ENCODE results near the gene DHDH. TPM values are rescaled to one million over a fixed set of nuclear protein-coding genes. Genes with fewer than 3 reads are reported as not detected.

The DHDH gene
- total and polyA plus RNA-seq, 2 of the 13 experiments (the other 11 are each of a cell fraction or from before 2014, with no cell fraction given): 0.13 to 0.91 TPM

DNA sequence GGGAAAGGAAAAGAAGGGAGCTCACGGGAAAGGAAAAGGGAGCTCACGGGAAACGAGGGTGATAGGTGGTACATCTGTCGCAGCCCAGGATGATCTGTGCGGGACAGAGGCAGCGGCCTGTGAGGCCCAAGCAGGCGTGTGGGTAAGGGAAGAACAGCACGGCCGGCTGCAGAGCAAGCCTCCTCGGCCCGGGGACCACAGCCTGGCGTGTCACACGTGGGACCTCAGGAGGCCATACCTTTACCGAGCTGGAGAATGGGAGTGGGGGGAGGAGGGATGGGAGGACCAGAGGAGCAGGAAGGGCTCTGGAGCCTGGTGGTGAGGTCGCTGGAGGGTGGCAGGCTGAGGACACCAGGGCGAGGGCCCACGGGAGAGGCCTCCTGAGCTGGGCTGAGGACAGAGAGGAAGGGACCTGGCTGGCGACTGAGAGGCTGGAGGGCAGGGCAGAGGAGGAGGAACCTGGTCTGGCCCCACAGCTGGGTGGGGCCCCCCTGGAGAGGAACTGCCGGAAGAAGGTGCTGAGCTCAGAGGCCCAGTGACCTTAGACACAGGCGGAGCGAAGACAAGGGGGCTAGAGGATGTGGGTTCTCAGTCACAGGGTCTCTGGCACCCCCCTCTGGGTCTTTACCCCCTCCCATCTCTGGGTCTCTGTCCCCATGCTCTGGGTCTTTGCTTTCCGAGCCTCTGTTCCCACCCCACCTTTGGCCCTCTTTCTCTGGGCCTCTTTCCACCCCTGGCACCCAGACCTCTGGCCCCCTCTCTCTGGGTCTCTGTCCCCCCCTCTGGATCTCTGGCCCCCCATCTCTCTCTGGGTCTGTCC lies 28.7 kb downstream of the DHDH start (continued):
- TF ChIP-seq, protein P1, sequence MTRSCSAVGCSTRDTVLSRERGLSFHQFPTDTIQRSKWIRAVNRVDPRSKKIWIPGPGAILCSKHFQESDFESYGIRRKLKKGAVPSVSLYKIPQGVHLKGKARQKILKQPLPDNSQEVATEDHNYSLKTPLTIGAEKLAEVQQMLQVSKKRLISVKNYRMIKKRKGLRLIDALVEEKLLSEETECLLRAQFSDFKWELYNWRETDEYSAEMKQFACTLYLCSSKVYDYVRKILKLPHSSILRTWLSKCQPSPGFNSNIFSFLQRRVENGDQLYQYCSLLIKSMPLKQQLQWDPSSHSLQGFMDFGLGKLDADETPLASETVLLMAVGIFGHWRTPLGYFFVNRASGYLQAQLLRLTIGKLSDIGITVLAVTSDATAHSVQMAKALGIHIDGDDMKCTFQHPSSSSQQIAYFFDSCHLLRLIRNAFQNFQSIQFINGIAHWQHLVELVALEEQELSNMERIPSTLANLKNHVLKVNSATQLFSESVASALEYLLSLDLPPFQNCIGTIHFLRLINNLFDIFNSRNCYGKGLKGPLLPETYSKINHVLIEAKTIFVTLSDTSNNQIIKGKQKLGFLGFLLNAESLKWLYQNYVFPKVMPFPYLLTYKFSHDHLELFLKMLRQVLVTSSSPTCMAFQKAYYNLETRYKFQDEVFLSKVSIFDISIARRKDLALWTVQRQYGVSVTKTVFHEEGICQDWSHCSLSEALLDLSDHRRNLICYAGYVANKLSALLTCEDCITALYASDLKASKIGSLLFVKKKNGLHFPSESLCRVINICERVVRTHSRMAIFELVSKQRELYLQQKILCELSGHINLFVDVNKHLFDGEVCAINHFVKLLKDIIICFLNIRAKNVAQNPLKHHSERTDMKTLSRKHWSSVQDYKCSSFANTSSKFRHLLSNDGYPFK (CRISPR knock-in tag; IDR thresholded peaks at IDR 0.05; ENCODE audit: borderline replicate concordance): no peak; the same call in 1 of the 2 replicates
- TF ChIP-seq ZNF703 (CRISPR knock-in tag; IDR thresholded peaks at IDR 0.05; ENCODE audit: borderline replicate concordance): 0 out of 2 replicates have a peak, but pooled peaks have one; percentile 44
- TF ChIP-seq, protein P2, sequence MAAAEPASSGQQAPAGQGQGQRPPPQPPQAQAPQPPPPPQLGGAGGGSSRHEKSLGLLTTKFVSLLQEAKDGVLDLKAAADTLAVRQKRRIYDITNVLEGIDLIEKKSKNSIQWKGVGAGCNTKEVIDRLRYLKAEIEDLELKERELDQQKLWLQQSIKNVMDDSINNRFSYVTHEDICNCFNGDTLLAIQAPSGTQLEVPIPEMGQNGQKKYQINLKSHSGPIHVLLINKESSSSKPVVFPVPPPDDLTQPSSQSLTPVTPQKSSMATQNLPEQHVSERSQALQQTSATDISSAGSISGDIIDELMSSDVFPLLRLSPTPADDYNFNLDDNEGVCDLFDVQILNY (CRISPR knock-in tag; conservative IDR thresholded peaks at IDR 0.05): no peak; the same call in 1 of the 2 replicates
- TF ChIP-seq, protein P3, sequence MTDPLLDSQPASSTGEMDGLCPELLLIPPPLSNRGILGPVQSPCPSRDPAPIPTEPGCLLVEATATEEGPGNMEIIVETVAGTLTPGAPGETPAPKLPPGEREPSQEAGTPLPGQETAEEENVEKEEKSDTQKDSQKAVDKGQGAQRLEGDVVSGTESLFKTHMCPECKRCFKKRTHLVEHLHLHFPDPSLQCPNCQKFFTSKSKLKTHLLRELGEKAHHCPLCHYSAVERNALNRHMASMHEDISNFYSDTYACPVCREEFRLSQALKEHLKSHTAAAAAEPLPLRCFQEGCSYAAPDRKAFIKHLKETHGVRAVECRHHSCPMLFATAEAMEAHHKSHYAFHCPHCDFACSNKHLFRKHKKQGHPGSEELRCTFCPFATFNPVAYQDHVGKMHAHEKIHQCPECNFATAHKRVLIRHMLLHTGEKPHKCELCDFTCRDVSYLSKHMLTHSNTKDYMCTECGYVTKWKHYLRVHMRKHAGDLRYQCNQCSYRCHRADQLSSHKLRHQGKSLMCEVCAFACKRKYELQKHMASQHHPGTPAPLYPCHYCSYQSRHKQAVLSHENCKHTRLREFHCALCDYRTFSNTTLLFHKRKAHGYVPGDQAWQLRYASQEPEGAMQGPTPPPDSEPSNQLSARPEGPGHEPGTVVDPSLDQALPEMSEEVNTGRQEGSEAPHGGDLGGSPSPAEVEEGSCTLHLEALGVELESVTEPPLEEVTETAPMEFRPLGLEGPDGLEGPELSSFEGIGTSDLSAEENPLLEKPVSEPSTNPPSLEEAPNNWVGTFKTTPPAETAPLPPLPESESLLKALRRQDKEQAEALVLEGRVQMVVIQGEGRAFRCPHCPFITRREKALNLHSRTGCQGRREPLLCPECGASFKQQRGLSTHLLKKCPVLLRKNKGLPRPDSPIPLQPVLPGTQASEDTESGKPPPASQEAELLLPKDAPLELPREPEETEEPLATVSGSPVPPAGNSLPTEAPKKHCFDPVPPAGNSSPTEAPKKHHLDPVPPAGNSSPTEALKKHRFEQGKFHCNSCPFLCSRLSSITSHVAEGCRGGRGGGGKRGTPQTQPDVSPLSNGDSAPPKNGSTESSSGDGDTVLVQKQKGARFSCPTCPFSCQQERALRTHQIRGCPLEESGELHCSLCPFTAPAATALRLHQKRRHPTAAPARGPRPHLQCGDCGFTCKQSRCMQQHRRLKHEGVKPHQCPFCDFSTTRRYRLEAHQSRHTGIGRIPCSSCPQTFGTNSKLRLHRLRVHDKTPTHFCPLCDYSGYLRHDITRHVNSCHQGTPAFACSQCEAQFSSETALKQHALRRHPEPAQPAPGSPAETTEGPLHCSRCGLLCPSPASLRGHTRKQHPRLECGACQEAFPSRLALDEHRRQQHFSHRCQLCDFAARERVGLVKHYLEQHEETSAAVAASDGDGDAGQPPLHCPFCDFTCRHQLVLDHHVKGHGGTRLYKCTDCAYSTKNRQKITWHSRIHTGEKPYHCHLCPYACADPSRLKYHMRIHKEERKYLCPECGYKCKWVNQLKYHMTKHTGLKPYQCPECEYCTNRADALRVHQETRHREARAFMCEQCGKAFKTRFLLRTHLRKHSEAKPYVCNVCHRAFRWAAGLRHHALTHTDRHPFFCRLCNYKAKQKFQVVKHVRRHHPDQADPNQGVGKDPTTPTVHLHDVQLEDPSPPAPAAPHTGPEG (CRISPR knock-in tag; IDR thresholded peaks at IDR 0.05): no peak; the same call in 1 of the 2 replicates
- peak; percentile 60; the same call in 1 of the 2 replicates for TF ChIP-seq KDM6A (CRISPR knock-in tag; IDR thresholded peaks at IDR 0.05; ENCODE audit: low read depth)
- 0 out of 2 replicates have a peak, but pooled peaks have one; percentile 62 for TF ChIP-seq ZIK1 (CRISPR knock-in tag; IDR thresholded peaks at IDR 0.05; ENCODE audit: borderline replicate concordance, low read depth)
- TF ChIP-seq, protein P4, sequence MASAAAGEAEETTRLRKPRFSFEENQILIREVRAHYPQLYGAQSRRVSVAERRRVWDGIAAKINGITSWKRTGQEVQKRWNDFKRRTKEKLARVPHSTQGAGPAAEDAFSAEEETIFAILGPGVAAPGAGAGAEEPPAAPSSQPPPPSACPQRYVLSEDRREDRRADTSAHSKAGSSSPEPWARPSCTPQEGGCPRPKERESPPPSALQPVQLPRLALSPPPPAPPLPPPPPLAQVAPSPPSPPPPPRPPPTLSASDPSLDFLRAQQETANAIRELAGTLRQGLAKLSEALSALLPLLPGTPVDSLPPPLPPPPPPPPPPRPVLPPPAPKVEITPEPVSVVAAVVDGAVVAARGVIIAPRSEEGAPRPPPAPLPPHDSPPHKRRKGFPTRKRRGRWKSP (CRISPR knock-in tag; IDR thresholded peaks at IDR 0.05): no peak
- no peak for TF ChIP-seq ZNF296 (CRISPR knock-in tag; conservative IDR thresholded peaks at IDR 0.05)
- no peak; the same call in 2 of the 3 replicates for TF ChIP-seq MXI1 (IDR thresholded peaks at IDR 0.05; ENCODE audit: borderline replicate concordance, low read depth, low read length)
- peak; percentile 84; the same call in 1 of the 2 replicates for TF ChIP-seq MAZ (IDR thresholded peaks at IDR 0.05; ENCODE audit: borderline replicate concordance, low read depth, low read length)
- TF ChIP-seq MAZ (CRISPR knock-in tag; IDR thresholded peaks at IDR 0.05; ENCODE audit: low read depth): peak; percentile 93
- no peak for TF ChIP-seq ZNF782 (CRISPR knock-in tag; IDR thresholded peaks at IDR 0.05; ENCODE audit: borderline replicate concordance)
- TF ChIP-seq CBX1 (IDR thresholded peaks at IDR 0.05; ENCODE audit: low read depth): peak; percentile 83
- peak; percentile 94 for TF ChIP-seq SRSF1 (optimal IDR thresholded peaks at IDR 0.05; ENCODE audit: low read depth, low read length)
- TF ChIP-seq SP1 (IDR thresholded peaks at IDR 0.05): no peak
- peak; percentile 37; the same call in 1 of the 2 replicates for TF ChIP-seq SP1 (CRISPR knock-in tag; IDR thresholded peaks at IDR 0.05)
- TF ChIP-seq RORA (CRISPR knock-in tag; IDR thresholded peaks at IDR 0.05): no peak
- peak; percentile 59; the same call in 1 of the 2 replicates for TF ChIP-seq ZFP37 (CRISPR knock-in tag; IDR thresholded peaks at IDR 0.05; ENCODE audit: borderline replicate concordance)
